HG03097 (cell line): Measurements from ENCODE around the gene PKD1L1.
"Not testable (repeated sequence)": the region's sequence is repeated elsewhere in the genome, so short reads cannot be mapped to it uniquely, and the experiment has no call there.

ENCODE experiments used
- ATAC-seq: cut with Tn5 transposase; IDR thresholded peaks from one replicate; pipeline ENCODE4 v1.9.1; 2021; ENCODE audit not compliant: unreplicated experiment, low FRiP score

Gene PKD1L1

GRCh38 chr7:47804767-47805545 is 143.3 kb downstream of the PKD1L1 start:
- ATAC-seq = no peak

GRCh38 chr7:47803846-47804245 is 144.4 kb downstream of the PKD1L1 start:
- no peak for ATAC-seq

DNA sequence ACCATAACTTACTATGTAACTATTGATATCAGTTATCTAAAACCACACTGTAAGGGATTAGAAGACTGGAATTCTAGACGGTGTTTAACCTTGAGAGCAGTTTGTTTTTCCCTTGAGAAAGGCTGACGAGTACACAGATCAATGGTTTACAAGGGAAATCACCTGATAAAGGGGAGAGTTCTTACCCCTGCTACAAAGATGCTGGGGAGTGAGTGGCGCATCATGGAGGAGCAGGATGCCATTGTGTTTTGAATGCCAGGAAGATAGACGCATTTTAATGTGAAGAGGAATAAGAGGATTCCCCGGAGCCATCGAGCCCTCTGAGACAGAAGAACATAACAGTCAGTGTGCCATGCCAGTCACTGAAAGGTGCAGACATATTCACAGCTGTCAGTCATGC is 145.2 kb downstream of the PKD1L1 start:
- no peak for ATAC-seq

- no peak for ATAC-seq
Measured at GRCh38 chr7:47801423-47801822, 146.8 kb downstream of the PKD1L1 start.

GRCh38 chr7:47799524-47799923 is 148.7 kb downstream of the PKD1L1 start:
- no peak for ATAC-seq

- ATAC-seq = no peak
Measured at GRCh38 chr7:47796347-47796746, 151.9 kb downstream of the PKD1L1 start.

DNA sequence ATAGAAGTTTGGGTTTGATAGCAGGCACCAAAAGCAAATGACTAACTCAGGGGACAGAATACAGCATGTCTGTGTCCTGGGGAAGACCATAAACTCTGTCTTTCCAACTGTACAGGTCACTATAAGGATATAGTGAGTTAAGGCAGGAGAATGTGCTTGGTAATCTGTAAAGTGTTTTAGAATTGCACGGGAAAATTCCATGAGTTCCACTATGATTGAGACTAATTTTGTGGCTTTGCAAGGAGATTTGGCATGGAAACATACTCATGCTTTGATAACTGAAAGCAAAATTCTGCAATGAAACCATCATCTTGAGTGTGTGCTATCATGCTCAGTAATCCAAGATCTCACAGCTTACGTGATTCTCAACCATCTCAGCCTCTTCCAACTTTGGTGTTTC is 152.6 kb downstream of the PKD1L1 start:
- ATAC-seq = no peak

GRCh38 chr7:47795126-47795525 is 153.1 kb downstream of the PKD1L1 start:
- ATAC-seq = not testable (repeated sequence)

DNA sequence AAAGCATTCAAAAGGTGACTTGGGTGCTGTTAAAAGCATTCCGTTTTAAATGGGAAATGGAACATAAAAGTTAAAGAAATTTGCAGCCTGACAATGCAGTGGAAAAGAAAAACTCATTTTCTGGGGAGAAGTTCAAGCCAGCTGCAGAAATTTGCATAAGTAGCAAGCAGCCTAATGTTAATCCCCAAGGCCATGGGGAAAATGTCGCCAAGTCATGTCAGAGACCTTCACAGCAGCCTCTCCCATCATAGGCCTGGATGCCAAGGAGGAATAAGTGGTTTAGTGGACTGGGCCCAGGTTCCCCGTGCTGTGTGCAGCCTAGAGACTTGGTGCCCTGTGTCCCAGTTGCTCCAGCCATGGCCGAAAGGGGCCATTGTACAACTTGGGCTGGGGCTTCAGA is 154.2 kb downstream of the PKD1L1 start:
- ATAC-seq = no peak

DNA sequence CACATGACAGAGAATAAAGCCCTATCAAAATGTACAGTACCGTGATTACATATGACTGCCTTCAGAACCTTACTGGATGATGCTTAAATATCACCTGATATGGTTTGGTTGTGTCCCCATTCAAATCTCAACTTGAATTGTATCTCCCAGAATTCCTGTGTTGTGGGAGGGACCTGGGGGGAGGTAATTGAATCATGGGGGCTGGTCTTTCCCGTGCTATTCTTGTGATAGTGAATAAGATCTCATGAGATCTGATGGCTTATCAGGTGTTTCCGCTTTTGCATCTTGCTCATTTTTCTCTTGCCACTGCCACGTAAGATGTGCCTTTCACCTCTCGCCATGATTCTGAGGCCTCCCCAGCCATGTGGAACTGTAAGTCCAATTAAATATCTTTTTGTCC is 155.1 kb downstream of the PKD1L1 start:
- ATAC-seq = not testable (repeated sequence)

- no peak for ATAC-seq
Measured at GRCh38 chr7:47792521-47793121, 155.6 kb downstream of the PKD1L1 start.

GRCh38 chr7:47791682-47792081 is 156.6 kb downstream of the PKD1L1 start:
- ATAC-seq = no peak

GRCh38 chr7:47788083-47788482 is 160.2 kb downstream of the PKD1L1 start:
- no peak for ATAC-seq

DNA sequence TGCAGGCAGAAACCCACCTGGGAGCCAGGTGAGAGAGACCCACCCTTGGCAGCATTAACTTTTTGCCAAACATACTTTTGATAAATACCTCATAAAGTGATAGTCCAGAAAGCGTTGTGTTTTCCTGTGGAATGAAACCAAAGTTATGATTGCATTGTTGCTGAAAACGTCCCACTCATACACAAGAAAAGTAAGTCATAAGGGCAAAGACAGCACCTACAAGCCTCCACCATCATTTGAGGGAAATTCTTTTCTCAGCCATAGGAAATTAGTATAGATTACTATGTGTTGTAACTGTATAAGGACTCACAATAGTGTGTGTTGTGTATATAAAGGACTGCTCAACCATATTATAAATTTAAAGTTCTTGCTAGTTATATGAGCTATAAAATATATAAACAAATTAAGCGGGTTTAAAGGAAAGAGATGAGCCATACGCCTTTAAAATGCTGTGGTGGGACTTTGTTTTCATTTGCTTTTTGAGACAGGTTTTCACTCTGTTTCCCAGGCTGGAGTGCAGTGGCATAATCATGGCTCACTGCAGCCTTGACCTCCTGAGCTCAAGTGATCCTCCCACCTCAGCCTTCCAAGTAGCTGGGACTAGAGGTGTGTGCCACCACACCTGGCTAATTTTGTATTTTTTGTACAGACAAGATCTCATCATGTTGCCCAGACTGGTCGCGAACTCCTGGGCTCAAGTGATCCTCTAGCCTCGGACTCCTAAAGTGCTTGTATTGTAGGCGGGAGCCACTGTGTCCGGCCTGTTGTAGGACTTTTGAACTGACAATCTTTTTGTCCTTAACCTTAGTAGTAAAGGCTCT is 160.8 kb downstream of the PKD1L1 start:
- ATAC-seq = no peak

DNA sequence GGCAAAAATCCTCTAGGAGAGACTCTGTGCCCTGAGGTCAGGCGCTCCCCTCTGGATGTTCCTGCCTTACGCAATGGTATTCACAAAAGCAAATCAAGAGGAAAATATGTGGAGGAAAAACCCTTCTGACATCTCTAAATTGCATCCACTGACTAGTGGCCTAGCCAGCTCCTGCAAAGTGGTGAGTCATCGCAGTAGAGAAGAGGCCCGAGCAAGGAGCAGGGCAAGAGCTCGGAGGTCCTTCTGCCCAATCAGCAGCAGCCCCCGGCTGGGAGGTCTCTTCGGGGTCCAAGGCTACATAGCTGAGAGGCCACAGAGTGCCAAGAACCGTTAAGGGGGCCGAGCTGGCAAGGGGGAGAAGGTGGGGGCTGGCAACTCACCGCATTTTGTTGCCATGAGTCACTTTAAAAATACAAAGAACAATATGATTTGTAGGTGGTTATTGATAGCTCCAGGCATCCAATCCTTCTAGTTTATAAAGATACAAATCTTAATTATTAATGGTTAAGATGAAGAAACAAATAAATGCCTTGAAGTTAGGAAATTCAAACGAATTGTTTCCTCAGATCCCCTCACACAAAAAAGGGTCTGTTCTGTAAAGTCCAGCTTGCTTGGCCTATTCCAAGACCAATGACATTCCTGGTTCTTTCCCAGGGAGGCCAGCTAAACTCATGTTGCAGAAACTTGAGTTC is 161.6 kb downstream of the PKD1L1 start:
- ATAC-seq = no peak

GRCh38 chr7:47785923-47786556 is 162.2 kb downstream of the PKD1L1 start:
- ATAC-seq = no peak

DNA sequence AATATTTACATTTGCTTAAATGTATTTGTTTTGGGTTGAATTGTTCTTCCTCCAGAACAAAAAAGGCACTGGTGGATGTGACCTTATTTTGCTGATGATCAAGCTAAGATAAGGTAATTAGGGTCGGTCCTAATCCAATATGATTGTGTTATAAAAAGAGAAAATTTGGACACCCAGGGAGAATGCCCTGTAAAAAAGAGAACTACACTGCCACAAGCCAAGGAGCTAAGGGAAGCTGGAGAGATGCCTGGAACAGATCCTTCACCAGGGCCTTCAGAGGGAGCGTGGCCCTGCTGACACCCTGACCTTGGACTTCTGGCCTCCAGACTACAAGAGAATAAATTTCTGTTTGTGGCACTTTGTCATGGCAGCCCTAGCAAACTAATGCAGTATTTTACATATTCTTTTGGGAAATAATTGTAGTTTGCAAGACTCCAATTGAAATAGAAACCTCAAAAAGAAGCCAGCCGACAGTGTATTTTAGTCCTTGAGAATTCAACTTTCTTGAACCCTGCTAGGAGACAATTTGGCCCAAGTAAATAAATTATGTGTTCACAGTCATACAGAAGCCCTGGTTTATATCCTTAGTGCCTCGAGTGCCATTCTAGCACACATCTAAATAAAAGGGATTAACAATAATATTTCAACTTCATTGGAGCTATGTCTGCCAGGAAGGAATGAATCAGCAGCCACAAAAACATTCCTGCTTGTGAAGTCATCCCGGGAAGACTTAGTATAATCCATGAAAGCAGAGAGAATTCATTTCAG is 164.6 kb downstream of the PKD1L1 start:
- no peak for ATAC-seq

- ATAC-seq = no peak
Measured at GRCh38 chr7:47782792-47783191, 165.5 kb downstream of the PKD1L1 start.

DNA sequence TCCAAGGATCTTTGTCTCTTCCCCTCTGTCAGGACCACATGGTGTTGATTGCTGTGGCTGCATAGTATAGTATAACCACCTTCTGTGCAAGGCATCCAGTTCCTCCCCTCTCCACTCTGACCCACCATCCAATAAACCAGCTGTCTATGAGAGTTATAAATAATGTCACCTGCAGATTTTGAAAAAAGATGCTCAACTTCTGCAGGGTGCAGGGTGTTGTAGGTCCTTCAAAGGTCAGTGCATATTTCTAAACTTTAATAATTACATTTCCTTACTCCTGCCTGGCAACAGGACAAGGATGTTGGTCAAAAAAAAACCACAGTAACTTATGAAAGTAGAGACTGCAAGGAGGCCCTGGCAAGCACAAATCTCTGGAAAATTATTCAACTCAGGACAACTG is 166.2 kb downstream of the PKD1L1 start:
- no peak for ATAC-seq

DNA sequence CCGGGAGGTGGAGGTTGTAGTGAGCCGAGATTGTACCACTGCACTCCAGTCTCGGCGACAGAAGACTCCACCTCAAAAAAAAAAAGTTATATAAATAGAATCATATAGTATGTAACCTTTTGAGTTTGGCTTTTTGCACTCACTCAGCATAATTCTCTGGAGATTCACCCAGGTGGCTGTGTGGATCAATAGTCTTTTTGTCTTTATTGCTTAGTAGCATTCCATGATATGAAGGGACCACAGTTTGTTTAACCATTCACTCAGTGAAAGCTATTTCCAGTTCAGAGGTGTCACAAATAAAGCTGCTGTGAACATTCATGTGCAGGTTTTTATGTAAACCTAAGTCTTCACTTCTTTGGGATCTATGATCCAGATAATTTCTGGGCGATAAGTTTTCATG is 167.7 kb downstream of the PKD1L1 start:
- no peak for ATAC-seq
